GM21576 (cell line): ENCODE data around the gene PLEKHN1.

Experiments
- ATAC-seq: cut with Tn5 transposase; IDR thresholded peaks from one replicate; pipeline ENCODE4 v1.9.1; 2021; ENCODE audit warnings: mild to moderate bottlenecking, moderate library complexity; ENCODE audit not compliant: unreplicated experiment

The PLEKHN1 gene

DNA sequence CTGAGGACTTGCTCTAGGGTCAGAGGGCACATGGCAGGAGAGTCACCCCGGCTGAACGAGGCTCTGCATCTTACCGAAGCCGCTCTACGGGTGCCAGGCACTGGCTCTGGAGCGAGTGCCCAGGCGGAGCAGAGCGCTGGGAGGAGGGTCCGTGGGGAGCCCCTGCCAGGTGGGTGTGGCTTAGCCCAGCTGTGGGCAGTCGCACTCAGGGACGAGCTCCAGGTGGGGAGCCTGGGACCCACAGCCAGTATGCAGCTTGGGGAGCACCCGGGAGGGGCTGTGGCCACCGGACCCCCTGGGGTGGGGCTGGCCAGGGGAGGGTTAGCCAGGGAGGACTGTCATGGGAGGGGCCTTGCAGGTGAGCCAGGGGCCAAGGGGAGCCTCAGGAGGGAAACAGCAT is 57.4 kb downstream of the PLEKHN1 start:
- ATAC-seq: no peak

DNA sequence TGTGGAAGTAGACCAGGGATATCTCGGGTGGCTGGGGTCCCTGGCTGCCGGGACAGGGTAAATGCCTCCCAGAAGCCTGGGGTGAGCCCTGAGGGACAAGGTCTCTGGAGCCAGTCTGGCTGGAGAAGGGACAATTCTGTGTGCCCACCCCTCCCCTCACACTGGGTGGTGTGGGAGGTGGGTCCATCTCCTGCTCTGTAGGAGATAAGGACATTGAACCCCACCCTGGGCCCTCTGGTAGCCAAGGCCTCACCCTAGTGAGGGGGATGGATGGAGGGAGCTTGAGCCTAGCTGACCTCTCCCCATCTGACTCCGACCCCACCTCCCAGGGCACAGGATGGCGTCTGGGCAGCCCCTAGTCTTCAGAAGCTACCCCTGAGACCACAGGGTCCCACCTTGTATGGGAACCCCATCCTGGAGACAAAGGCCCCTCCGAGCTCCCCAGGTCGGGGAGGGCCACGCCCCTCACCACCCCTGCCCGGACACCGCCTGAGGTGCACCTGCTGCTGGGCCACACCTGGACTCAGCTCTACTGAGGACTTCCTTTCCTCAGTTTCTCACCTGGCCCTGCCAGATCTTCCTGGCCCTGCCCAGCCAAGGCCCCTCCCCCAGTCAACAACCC is 58.0 kb downstream of the PLEKHN1 start:
- ATAC-seq: no peak

DNA sequence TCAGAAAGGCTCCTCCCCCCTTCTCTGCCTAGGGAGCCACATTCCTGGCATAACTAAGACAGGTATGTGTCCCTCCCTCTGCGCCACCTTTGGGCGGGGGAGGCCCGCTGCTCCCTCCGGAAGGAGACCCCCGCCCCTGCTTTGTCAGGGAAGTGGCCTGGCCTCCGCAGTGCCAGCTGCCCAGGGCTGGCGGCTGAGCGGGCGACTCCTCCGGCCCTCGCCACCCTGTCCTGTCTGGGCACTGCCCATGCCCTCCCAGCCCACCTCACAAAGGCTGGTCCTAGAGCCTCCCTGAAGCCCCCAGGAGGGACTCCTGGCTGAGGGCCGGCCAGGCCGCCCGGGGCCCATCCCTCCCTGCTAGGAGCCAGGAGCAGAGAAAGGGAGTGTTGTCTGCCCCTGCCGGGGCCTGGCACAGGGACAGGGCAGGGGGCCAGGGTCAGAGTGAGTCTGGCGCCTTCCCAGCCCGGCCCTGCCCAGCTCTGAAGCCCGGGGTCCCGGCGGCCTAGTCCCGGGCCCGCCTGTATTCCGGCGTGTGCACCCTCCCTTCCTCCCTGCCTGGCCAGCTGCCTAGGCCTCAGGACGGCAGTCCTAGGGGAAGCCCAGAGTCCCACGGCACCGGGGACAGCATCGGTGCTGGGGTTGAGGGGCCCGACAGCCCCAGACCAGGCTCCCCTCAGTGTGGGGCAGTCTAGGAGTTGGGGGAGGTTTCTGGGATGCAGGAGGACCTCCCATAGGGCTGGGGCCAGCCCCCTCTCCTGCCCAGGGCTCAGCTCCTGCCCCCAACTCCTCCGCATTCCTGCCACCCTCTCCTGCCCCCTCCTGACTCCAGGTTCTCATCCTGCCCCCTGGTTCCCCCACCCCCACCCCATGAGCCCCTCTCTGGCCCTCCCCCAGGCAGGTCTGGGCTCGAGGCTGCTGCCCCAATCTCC is 58.8 kb downstream of the PLEKHN1 start:
- ATAC-seq: no peak
